ENCODE measurements around the gene SEMA3B.
"Not testable (repeated sequence)": the region's sequence is repeated elsewhere in the genome, so short reads cannot be mapped to it uniquely, and the experiment has no call there.

The SEMA3B gene

DNA sequence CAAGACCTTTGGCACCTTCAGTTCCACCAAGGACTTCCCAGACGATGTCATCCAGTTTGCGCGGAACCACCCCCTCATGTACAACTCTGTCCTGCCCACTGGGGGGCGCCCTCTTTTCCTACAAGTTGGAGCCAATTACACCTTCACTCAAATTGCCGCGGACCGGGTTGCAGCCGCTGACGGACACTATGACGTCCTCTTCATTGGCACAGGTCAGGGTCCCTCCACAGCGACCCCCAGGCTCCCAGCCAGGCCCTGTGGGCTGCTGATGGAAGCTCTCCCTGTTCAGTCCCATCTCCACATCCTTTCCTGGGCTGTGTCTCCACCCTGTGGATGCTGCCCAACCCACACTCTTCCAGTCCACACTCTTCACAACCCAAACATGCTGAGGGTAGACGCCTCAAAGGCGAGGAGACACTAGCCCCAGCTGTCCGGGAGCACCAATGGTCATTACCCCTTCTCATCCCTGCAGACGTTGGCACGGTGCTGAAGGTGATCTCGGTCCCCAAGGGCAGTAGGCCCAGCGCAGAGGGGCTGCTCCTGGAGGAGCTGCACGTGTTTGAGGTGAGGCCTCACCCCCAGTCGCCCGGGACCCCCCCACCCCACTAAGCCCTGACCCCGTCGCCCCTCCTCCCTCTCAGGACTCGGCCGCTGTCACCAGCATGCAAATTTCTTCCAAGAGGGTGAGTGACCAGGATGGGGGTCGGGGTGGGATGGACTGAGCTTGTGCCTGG lies 5.6 kb downstream of the SEMA3B start:
- no peak for FAIRE-seq

DNA sequence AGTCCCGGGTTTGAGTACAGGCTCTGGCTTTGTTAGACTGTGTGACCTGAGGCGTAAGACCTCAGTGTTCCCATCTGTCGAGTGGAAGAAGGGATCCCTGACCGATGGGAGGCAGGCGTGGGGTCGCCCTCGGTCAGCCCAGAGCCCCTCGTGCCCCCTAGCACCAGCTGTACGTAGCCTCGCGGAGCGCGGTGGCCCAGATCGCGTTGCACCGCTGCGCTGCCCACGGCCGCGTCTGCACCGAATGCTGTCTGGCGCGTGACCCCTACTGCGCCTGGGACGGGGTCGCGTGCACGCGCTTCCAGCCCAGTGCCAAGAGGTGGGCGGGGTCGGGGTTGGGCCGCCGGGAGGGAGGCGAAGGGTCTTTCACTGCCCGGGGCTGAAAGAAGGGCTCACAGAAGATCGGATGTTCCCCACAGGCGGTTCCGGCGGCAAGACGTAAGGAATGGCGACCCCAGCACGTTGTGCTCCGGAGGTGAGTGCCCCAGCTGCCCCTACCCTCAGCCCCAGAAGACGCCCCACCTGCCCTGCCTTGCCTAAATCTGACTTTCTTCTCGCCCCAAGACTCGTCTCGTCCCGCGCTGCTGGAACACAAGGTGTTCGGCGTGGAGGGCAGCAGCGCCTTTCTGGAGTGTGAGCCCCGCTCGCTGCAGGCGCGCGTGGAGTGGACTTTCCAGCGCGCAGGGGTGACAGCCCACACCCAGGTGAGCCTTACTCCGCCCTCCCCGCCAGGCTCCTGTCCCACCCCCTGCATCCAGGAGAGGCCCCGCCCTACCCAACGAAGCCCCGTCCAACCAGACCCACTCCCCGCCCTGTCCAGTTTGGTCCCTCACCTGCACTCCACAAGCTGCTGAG lies 6.4 kb downstream of the SEMA3B start:
- FAIRE-seq = no peak

DNA sequence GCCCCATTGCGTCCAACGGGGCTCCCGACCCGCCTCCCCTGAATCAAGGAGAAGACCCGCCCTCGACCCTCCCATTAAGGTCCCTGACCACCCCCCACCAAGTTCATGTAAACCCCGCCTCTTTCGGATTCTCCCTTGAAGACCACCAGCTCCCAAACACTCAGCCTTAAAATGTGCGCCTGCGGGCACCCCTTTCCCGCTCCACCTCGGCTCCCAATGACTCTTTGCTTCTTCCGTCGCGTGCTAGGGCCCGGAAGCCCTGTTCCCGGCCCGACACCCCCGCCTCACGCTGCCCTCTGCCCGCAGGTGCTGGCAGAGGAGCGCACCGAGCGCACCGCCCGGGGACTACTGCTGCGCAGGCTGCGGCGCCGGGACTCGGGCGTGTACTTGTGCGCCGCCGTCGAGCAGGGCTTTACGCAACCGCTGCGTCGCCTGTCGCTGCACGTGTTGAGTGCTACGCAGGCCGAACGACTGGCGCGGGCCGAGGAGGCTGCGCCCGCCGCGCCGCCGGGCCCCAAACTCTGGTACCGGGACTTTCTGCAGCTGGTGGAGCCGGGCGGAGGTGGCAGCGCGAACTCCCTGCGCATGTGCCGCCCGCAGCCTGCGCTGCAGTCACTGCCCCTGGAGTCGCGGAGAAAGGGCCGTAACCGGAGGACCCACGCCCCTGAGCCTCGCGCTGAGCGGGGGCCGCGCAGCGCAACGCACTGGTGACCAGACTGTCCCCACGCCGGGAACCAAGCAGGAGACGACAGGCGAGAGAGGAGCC lies 7.2 kb downstream of the SEMA3B start:
- FAIRE-seq = no peak

- no peak for FAIRE-seq
These were observed 7.8 kb downstream of the SEMA3B start for GRCh38 chr3:50276762-50277101.

DNA sequence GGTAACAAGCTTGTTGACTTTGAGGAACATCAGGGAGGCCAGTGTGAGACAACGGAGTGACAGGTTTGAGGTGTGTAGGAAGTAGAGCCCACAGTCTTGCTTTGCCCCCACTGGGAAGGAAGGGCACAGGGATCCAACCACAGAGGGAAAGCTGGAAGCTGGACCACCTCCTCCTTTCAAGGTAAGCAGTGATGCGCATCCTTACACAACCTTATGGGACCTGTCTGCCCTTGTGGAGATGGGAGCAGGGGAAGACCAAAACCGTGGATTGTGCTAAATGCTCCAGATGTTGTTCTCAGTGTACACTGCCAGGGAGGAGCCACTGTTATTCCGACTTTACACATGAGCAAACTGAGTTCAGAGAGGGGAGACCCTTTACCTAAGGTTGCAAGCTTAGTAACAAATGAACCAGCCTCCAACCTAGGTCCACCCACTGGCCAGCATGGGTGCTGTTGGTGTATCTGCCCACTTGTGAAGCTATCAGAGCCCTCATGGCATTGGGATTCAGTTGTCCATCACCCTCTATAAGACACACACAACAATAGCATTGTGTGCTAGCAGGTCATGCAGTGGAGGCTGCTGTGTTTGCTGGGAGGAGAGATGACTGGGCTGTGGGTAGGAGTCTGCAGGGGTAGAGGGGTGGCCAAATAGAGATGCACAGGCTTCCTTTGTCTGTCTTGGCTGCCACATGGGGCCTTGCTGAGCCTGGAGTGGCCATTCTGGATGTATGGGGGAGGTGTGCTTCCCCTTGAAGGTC lies 9.4 kb downstream of the SEMA3B start:
- FAIRE-seq = no peak

- no peak for FAIRE-seq
These were observed 9.9 kb downstream of the SEMA3B start, which contains the start of gene LSMEM2 for GRCh38 chr3:50278880-50279224. TSS of gene LSMEM2 (plus strand) at chr3:50279087. CDS start at chr3:50279114, 27 bp downstream.

GRCh38 chr3:50279255-50280016 lies 10.5 kb downstream of the SEMA3B start:
- FAIRE-seq = no peak

DNA sequence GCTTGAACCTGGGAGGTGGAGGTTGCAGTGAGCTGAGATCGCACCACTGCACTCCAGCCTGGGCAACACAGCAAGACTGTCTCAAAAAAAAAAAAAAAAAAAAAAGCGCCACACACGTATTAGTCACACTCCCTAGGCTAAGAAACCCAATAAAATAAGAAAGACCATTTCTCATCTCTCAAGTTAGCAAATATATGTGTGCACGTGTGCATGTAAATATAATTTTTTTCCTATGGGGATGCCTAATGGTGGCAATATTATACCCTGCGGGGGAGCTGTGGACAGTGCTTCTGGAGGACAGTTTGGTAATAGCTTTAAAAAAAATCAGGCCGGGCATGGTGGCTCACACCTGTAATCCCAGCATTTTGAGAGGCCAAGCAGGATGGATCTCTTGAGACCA lies 15.2 kb downstream of the SEMA3B start:
- not testable (repeated sequence) for FAIRE-seq

- no peak for FAIRE-seq
These were observed 17.6 kb downstream of the SEMA3B start for GRCh38 chr3:50286322-50287227.

- no peak for FAIRE-seq
These were observed 18.3 kb downstream of the SEMA3B start for GRCh38 chr3:50287262-50287661.

GRCh38 chr3:50288387-50289007 lies 19.6 kb downstream of the SEMA3B start:
- FAIRE-seq = no peak

- no peak for FAIRE-seq
These were observed 20.2 kb downstream of the SEMA3B start for GRCh38 chr3:50289130-50289529.

DNA sequence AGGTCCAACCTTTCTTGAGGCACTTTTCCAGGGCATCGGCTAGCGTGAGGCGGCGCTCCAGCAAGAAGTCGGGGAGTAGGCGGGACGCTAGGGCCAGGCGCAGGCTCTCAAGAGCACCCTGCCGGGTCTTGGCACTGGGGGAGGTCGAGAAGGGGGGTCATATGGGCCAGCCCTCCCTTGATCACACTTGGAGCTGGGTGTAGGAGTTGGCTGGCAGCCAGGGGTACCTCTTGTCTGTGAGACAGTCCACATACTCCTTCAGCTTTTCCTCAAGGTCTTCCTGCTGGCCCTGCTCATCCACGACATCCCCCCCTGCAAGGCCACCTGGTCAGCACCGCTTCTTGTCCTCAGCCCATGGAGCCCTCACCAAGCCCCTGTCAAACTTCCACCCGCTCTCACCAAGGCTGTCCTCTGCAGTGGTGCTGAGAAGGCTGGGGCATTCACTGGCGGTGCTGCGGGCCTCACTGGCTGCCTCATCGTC lies 21.3 kb downstream of the SEMA3B start:
- FAIRE-seq = no peak

GRCh38 chr3:50292159-50293078 lies 23.5 kb downstream of the SEMA3B start, which contains the start of gene IFRD2:
TSS of gene IFRD2 (minus strand) at chr3:50292429. CDS start at chr3:50292274, 155 bp downstream.
- peak; percentile 97 for FAIRE-seq

GRCh38 chr3:50293079-50293801 lies 24.3 kb downstream of the SEMA3B start:
- no peak for FAIRE-seq

- FAIRE-seq = no peak
These were observed 25.1 kb downstream of the SEMA3B start for GRCh38 chr3:50294089-50294488.

- FAIRE-seq = no peak
These were observed 25.8 kb downstream of the SEMA3B start for GRCh38 chr3:50294492-50295403.
